ENCODE data around the gene KATNB1.

Gene KATNB1, protein sequence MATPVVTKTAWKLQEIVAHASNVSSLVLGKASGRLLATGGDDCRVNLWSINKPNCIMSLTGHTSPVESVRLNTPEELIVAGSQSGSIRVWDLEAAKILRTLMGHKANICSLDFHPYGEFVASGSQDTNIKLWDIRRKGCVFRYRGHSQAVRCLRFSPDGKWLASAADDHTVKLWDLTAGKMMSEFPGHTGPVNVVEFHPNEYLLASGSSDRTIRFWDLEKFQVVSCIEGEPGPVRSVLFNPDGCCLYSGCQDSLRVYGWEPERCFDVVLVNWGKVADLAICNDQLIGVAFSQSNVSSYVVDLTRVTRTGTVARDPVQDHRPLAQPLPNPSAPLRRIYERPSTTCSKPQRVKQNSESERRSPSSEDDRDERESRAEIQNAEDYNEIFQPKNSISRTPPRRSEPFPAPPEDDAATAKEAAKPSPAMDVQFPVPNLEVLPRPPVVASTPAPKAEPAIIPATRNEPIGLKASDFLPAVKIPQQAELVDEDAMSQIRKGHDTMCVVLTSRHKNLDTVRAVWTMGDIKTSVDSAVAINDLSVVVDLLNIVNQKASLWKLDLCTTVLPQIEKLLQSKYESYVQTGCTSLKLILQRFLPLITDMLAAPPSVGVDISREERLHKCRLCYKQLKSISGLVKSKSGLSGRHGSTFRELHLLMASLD

DNA sequence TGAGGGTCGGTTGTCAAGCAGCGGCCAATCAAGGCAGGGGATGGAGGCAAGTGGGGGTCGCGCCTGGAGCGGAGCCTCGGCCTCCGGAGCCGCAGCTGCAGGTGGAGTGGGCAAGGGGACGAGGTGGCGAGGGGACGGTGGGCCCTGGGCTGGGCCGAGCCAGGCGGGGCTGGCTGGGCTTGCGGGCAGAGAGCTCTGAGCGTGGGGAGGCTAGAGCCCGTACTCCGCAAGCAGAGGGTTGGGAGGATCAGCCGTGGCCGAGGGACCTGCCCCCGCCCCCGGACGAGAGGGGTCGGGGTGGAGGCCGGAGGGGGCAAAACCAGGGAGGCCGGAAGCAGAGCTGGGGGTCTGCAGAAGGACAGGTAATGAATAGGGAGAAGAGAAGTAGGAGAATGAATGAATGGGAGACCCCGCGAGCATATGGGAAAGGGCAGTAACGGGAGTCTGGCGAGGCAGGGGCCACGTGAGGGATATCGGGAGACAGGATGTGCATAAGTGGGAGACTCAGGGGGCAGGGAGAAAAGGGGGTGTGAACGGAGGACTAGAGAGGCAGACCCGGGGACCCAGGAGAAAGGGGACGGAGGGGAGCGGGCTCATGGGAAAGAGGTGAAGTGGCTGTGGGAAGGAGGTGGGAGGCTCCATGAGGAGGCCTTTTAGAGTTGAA, at the start of gene KATNB1:
TSS of gene KATNB1 (plus strand) at position 16 of the 664 bp plus-strand sequence. CDS start 1,474 bp downstream, outside the sequence.
- intact Hi-C loops (cut with DNase I): no loop called here
- DNase-seq: peak in 2 of 42 donors; percentile 25 to 50

DNA sequence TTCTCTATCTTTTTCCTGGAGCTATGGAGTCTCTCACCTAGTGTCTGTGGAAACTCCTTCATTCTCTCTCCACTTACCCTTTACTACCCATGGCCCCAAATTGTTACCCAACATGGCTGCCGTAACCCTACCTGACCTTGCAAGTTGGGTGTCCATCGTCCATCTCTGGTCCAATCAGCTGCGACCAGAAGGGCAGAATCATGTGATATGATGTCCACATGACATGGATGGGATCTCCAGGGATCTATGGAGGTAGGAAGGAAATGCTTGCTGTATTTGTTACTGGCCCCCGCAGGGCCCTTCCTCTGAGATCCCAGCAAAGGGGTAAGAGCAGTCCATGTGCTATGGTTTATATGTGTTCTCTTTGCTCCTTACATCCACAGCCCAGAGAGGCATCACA, 49.0 kb upstream of the KATNB1 start:
- intact Hi-C loops (cut with DNase I): no loop called here
- DNase-seq: no peak

DNA sequence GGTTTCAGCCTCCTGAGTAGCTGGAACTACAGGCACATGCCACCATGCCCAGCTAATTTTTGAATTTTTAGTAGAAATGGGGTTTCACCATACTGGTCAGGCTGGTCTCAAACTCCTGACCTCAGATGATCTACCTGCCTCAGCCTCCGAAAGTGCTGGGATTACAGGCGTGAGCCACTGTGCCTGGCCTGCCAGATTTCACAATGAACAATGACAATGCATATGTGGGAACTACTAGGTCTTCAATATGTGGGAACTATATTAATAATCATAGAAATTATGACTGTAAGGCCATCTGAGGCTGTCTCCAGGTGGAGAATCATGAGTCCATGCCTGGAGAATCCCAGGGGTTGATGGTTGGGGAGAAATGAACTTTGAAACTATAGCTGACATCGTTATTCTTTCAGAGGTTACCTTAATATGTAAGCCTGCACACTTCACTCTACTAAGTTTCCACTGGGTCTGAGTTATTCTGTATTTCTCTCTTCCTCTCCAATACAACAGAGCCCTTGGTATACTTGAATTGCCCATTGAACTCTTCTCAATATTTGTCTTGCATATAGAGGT, 48.1 kb upstream of the KATNB1 start:
- intact Hi-C loops (cut with DNase I): no loop called here

DNA sequence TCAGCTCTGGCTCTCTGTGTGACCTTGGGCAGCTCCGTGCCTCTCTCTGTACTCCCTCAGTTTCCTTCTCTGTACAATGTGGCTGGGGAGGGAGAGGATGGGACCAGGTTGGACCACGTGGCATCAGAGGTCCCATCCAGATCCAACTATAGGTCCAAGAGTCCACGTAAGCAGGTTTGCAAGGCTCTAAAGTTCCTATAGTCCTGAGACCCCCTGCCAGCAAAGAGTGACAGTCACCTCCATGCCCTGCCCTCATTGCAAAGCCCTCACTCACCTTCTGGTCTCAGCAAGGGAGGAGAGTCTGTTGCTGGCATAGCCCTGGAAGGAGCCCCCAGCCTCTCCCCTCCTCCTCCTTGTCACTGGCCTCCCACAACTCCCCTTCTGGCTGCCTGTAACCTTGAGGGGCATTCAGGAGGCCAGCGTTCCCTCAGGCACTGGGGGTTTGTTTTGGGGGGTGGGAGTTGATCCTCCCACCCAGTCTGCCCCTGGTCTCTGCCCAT, 47.0 kb upstream of the KATNB1 start:
- DNase-seq: peak in 1 of 42 donors; percentile 0
- intact Hi-C loops (cut with DNase I): no loop called here

More for the DNA sequence above, 48.1 kb upstream of the KATNB1 start:
- DNase-seq: peak in 1 of 42 donors; percentile 0

DNA sequence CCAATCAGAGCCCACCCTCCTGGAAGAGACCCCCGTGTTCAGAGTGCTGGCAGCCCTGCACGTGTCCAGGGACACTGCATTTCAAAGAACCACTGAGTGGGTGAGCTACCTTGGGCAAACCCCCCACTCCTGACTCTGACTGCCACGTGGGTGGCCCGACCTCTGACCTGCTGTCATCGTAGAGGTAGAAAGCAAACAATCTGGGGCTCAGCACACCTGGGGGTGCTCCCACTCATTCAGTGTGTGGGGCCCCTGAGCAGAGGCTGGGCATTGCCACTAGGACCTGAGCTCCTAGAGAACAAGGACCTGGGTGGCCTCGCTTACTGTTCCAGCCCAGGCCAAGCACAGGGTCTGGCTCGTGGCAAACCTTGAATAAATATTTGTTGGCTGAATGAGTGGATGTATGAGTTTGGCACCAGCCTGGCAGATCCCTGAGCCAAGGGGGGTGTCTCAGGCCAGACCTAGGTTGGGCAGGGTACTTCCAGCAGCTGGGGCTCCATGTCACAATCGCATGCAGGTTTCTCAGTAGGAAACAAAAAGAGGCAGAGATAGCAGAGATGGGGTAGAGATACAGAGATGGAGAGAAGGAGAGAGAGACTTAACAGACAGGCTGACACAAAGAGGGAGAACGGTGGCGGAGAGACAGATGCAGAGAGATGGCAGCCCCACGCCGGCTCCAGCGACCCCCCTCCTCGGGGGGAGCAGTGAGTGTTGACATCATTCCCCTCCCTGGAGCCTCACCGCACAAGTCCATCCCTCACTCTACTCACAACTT, 46.4 kb upstream of the KATNB1 start:
- peak in 2 of 42 donors; percentile 0 to 1 for DNase-seq
- intact Hi-C loops (cut with DNase I): no loop called here

DNA sequence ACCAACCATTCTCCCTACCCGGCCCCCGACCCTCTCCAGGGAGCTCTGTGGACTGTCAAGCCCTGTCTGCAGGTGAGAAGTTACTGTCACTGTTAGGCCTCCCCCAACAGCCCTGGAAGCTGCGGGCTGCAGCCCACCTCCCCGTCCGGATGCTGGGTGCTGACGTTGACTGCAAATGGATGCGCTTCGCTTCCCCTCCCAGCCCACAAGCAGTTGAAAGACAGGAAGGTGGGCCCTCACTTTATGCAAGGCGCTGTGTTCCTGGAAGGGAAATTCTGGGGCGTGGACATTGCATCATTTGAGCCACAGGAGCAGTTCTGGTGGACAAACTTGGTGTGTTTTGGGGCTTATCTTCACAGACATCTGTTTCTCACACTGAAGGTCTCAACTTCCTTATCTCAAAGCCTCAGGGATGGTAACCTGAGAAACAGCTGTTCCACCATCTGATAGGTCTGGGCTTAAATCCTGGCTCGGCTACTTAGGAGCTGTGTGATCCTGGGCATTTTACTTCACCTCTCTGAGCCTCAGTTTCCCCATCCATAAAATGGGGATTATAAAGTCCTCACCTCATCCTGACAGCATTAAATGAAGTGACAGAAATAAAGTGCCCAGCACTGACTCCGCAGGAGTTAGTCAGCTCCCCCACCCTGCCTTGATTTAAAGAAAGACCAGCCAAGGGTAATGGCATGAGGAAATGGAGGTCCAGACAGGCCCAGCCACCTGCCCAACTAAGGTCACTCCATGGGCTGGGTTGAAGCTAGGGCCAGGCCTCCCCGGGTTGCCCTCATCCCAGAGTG, 45.6 kb upstream of the KATNB1 start:
- intact Hi-C loops (cut with DNase I): no loop called here
- peak in 1 of 42 donors; percentile 12 for DNase-seq

DNA sequence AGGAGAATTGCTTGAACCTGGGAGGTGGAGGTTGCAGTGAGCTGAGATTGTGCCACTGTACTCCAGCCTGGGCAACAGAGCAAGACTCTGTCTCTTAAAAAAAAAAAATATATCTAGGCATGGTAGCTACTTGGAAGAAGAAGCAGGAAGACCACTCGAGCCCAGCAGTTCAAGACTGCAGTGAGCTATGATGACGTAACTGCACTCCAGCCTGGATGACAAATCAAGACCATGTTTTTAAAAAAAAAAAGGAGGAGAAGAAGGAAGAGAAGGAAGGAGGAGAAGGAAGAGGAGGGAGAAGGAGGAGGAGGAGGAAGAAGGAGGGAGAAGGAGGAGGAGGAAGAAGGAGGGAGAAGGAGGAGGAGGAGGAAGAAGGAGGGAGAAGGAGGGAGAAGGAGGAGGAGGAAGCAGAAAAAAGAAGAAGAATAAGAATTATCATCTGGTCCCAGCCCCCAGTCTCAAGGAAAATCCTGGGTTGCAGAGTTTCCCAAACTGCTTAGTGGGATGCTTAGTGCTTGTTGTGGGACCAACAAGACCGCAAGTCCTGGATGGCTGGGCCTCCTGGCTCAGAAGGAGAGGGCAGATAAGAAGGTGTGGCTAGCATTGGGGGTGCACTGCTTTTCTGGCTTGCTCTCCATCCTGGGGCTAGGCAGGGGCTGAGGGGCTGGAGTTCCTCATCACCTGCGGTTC, 44.6 kb upstream of the KATNB1 start:
- intact Hi-C loops (cut with DNase I): no loop called here
- peak in 1 of 42 donors; percentile 4 for DNase-seq

DNA sequence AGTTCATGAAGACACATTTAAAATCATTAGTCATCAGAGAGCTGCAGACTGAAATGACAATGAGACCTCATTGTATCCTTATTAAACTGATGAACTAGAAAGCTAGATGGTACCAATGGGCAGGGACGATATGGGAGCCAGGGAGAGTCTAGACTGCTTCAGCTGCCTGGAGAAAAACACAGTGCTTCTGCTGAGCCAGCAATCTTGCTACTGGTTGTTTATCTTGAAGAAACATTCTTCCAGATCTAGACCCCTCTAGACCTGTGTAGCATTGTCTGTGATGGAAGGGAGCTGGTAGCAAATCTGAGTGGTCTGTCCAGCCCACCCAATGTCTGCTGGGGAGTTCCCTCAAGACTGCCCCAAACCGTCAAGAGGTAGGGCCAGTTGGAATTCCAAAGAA, 42.9 kb upstream of the KATNB1 start:
- DNase-seq: no peak
- intact Hi-C loops (cut with DNase I): no loop called here

DNA sequence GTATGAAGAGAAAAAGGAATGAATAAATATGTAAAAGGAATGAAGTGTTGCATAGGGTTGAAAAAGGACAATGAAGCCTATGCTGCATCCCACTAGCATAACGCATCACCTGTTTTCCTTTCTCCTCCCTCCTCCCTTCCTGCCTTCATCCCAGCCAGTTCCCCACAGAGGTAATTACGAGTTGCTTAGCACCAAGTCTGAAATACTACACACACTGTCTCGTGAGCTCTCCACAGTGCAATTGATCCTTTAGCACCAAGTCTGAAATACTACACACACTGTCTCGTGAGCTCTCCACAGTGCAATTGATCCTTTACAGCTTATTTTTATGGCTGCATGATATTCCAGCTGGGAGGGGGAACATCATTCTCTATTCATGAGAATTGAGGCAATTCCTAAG, 42.0 kb upstream of the KATNB1 start:
- intact Hi-C loops (cut with DNase I): no loop called here

DNA sequence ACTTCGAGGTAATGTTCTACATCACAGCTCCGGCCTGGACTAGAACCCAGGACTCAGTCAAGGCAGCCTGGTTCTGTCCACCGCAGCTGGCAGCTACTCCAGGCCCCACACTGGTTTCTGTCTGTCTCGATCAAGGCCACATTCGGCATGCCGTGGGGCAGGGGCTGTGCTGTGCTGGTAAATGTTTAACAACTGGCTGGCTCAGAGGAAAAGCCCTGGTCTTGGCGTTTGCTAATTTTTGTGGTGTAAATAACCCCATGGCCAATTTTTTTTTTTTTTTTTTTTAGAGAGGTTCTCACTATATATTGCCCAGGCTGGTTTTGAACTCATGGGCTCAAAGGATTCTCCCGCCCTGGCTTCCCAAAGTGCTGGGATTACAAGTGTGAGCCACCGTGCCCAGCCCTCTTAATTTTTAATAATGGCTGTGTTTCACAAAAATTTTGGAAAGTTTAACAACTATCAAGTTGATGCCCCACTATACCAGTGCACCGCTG, 41.3 kb upstream of the KATNB1 start:
- DNase-seq: no peak
- intact Hi-C loops (cut with DNase I): no loop called here

More for the DNA sequence above, 42.0 kb upstream of the KATNB1 start:
- no peak for DNase-seq

DNA sequence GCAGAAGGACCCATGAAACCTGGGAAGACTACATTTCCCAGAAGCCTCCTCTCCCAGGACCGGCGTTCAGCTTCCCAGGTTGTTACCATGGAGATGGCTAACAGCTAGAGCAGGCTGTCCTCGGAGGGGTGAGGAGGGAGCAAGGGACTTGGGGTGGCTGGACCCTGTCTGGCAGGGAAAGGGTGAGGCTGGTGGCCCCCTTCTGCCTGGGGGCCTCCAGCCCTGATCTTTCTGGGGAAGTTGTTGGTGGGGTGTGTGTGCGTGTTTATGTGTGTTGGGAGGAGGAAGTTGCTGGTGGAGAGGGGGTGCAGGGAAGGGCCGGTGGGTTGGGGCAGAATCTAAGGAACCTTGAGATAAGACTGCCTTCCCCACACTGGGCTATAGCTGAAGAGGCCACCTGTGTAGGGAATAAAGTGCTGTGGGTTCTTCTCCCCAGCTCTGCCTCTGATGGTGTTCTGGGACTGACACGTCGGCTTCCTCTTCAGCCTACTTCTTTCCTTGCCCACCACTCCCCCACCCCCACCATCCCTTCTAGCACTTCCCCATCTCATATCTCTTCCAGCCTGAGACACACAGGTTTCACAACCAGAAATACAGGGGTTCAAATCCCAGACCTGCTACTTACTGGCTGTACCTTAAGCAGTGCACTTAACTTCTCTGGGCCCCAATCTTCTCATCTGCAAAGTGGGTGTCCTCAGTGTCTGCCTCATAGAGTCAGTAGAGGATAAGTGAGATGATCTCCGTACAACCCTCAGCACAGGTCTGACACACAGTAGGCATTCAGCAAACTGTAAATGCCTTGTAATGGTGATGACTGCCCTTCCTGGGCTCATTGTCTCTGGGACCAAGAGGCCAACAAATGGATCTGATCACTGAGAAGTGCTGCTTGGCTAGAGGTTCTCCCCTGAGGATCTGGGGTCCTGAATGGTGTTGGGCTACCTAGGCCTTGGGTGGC, 40.6 kb upstream of the KATNB1 start, which contains the start of gene DRC7:
TSS of gene DRC7 (plus strand) at position 82 of the 955 bp plus-strand sequence. CDS start 3,144 bp downstream, outside the sequence.
- DNase-seq: peak; percentile 39 to 89 (median 70)
- intact Hi-C loops (cut with DNase I): no loop called here

DNA sequence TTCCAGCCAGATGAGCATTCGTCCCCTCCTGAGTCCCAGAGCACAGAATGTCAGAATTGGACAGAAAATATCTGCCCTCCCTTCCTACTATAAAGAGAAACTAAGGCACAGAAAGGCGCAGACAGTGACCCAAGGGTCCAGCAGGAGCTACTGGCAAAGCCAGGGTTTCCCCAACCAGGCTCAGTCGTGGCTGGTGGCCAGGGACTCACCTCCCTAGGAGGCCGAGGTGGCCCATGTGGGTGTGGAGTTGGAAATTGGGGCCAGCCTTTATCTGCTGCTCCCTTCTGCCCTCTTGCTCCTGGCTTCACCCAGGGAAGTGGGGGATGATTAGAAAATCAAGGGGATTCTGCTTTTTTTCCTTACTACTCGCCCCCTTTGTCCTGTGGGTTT, 39.9 kb upstream of the KATNB1 start:
- intact Hi-C loops (cut with DNase I): no loop called here
- no peak for DNase-seq

DNA sequence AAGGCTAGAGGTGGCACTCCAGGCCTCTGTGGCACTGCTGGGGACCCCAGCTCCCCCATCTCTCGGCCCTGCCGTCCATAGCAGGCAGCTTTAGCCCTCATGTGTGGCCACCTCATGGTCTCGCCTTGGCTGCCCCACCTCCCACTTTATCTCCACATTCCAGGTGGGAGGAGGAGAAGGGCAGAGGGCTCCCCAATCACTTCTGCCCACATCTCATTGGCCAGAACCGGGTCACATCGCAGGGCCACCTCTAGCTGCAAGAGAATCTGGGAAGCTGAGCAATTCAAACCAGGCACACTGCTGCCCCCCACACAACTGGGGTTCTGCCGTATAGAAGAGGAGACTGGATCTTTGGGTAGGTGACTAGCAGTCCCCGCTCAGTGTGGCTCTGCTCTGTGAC, 39.3 kb upstream of the KATNB1 start:
- DNase-seq: no peak
- intact Hi-C loops (cut with DNase I): no loop called here

DNA sequence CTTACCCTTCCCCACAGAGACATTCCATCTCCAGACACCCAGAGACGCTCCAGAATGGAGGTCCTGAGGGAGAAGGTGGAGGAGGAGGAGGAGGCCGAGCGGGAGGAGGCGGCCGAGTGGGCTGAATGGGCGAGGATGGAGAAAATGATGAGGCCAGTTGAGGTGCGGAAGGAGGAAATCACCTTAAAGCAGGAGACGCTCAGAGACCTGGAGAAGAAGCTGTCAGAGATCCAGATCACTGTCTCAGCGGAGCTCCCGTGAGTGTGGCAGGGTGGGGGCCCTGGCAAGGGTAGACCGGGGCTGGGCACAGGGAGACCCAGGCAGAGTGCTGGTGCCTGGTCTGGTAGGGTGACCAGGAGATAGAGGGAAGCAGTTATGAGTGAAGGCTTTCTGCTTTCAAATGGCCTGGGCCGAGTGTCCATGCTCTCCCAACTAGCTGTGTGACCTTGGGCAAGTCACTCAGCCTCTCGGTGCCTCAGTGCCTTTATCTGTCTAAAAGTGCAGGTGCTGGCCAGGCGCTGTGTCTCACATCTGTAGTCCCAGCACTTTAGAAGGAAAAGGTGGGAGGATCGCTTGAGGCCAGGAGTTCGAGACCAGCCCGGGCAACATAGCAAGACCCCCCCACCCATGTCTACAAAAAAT, 37.6 kb upstream of the KATNB1 start:
- DNase-seq: no peak
- intact Hi-C loops (cut with DNase I): no loop called here

DNA sequence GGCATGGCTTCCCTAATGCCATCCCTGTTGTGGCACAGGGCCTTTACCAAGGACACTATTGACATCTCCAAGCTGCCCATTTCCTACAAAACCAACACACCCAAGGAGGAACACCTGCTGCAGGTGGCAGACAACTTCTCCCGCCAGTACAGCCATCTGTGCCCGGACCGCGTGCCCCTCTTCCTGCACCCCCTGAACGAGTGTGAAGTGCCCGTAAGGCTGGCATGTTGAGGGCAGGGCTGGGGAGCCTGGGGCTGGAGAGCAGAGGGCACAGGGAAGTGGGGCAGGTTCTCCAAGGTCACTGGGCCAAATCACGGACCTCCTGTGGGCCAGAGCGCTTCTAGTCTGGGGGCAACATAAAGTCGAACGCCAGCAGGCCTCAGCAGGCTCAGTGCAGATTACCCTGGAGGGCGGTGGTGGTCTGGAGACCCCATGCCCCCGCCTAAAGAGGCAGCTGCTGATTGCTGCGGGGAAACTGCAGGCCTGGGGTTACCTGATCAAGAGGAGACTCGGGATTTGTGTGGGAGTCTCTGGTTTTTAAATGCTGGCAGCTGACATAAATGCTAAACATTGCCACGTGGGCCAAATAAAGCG, 36.7 kb upstream of the KATNB1 start:
- no peak for DNase-seq
- intact Hi-C loops (cut with DNase I): no loop called here
